GM12801 (cell line): ENCODE results near the gene KIF3C.

Experiments used
- TF ChIP-seq, protein P1 (sequence below): IDR thresholded peaks from one replicate; pipeline ENCODE4 v1.5.1; 2011; ENCODE audit warnings: control low read depth; ENCODE audit not compliant: insufficient read length; ENCODE audit errors: extremely low read depth

The KIF3C gene

DNA sequence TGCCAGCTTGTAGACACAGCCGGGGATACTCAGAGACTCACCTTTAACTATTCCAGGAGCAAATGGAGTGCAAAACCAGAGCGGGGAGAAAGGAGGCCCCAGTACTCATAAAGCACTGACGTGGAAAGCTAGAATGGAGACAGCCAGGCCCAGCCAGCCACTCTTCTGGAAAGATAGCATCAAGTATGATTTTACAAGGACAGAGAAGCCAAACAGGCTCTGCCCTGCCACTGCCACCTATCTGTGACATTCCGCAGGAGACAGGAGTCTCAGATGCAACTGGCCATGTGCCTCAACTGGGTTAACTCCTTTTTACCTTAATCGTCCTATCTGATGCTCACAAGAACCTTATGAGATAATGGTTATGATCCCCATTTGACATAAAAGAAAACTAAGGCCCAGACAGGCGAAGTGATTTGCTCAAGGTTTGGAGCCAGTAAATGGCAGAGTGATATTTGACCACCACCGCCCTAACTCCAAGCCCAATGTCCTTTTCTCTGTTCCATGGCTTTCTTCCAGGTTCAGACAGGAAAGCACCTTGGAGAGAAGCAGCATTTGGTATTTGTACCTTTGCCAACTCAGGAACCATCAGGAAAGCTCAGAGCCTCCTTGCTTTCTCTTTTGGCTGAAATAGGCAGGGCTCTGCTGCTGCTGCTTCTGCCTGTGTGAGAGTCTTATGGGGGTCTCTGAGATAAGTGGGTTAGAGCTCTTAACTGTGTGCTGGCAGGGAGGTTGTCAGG lies 15.6 kb downstream of the KIF3C start:
- TF ChIP-seq, protein P1, sequence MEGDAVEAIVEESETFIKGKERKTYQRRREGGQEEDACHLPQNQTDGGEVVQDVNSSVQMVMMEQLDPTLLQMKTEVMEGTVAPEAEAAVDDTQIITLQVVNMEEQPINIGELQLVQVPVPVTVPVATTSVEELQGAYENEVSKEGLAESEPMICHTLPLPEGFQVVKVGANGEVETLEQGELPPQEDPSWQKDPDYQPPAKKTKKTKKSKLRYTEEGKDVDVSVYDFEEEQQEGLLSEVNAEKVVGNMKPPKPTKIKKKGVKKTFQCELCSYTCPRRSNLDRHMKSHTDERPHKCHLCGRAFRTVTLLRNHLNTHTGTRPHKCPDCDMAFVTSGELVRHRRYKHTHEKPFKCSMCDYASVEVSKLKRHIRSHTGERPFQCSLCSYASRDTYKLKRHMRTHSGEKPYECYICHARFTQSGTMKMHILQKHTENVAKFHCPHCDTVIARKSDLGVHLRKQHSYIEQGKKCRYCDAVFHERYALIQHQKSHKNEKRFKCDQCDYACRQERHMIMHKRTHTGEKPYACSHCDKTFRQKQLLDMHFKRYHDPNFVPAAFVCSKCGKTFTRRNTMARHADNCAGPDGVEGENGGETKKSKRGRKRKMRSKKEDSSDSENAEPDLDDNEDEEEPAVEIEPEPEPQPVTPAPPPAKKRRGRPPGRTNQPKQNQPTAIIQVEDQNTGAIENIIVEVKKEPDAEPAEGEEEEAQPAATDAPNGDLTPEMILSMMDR, result no peak

DNA sequence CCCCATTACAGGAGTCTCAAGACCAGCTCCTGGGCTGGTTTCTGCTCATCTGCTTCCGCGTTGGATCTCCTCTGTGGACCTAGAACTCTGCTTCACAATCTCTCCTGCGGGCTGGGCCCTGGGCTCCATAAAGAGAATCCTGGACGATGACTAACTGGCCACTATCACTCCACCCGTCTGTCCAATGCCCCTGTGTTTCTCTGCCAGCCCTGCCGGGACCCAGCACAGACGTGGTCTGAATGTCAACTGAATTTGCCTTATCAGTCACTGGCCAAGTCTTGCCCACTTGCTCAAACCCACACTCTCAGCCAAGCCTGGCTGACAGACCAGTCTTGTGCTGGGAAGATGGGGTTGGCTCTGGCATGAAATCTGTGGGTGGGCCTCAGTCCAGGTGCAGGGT lies 17.4 kb downstream of the KIF3C start:
- TF ChIP-seq, protein P1, result no peak

DNA sequence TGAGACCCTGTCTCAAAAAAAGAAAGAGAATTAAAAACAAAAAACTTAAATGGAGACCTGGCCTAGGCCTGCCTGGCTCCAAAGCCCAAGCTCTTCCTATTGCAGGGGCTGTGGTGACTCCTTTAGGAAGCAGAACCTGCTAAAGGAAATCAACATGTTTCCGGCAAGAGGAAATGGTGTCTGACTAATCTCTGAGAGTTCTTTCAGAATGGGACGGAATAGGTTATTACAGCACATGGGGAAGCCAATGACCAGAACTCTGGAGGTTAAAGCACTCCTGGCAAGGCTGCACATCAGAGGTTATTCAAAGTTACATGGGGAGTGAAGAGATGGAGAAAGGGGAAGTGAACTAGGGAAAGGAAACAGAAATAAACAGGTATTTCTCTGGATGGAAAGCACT lies 21.4 kb downstream of the KIF3C start:
- TF ChIP-seq, protein P1, result no peak

DNA sequence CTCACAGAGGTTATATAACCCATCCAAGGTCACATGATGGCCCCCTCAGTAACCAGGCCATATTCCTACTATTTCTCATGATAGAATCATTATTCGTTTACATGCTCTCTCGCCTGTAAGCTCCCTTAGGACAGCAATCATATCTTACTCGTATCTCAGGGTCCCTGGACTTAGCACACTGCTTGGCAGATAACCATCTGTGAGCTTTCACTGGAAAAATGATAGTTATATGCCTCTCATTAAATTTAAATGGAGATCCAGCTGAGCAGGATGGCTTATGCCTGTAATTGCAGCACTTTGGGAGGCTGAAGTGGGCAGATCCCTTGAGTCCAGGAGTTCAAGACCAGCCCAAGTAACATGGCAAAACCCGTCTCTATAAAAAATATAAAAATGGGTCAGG lies 21.9 kb downstream of the KIF3C start:
- TF ChIP-seq, protein P1, result no peak

DNA sequence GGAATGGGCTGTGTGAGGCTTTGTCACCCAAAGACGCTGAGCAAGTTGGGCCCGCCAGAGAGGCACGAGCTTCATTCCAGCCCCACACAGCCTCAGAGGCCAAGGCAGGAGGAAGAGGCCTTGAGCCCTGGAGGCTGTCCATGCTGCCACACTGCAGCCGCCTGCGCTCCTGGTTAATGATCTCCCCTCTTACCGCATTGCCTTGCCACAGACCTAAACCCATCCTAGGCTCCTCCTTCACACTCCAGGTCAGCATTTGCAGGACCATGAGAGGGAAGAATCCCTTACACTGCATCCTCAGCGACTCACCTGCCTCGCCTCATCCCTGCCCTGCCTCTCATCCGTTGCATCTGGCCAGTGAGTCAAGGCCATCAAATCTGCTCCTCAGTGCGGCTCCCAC lies 24.6 kb downstream of the KIF3C start:
- TF ChIP-seq, protein P1, result no peak

DNA sequence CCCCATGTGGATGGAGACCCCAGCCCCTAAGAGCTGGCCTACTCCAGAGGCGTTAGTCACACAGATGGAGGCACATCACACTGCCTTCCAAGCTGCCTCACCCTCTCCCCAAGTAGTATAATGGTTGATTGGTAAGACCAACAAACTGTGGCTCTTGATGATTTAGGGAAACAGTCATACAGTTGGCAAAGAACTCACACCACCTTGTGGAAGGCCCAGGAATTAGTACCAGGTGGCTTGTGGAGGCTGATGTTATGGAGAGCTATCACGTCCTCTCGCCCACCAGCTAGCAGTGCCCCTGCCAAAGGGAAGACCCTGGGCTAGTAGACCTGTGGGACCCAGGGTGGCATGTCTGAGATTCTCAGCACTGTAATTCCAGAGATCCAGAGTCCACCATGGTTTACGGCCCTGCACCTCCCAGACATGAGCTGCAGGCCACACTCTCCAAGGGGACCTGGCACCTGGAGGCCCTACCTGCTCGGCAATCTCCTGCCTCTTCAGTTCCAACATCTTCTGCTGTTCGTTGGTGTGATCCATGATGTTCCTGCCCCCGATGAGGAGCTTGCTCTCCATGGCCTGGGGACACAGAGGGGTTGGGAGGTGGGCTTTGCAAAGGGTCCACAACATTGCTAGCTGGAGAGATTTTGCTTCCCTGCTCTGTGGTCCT lies 26.3 kb downstream of the KIF3C start:
- TF ChIP-seq, protein P1, result no peak

DNA sequence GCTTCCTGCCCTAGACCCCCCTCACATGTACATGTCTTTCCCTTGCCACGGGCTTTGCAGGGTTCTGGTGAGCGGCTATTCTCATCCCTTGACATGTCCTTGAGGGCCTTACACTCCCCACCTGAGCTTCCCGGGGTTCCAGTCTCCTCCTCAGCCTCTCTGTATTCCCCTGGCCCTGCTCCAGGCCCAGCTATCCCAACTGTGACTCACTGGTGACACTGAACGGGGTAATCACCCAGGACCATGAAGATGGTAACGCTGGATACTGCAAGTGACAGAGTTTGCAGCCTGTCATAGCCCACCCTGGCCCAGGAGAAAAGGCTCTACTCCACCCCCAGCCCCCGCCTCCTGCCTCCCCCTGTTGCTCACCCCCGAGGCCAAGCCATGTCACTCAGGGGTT lies 27.3 kb downstream of the KIF3C start:
- TF ChIP-seq, protein P1, result no peak
